NCI-H1417 (cell line): ENCODE measurements around the gene UBQLNL.

Experiments
- DNase-seq, 3 experiments: peaks; one replicate each; lab custom pipeline; 2025; lab: John Stamatoyannopoulos, UW

The UBQLNL gene

GRCh38 chr11:5507933-5508305 is 8.6 kb downstream of the UBQLNL start:
- no peak for DNase-seq

DNA sequence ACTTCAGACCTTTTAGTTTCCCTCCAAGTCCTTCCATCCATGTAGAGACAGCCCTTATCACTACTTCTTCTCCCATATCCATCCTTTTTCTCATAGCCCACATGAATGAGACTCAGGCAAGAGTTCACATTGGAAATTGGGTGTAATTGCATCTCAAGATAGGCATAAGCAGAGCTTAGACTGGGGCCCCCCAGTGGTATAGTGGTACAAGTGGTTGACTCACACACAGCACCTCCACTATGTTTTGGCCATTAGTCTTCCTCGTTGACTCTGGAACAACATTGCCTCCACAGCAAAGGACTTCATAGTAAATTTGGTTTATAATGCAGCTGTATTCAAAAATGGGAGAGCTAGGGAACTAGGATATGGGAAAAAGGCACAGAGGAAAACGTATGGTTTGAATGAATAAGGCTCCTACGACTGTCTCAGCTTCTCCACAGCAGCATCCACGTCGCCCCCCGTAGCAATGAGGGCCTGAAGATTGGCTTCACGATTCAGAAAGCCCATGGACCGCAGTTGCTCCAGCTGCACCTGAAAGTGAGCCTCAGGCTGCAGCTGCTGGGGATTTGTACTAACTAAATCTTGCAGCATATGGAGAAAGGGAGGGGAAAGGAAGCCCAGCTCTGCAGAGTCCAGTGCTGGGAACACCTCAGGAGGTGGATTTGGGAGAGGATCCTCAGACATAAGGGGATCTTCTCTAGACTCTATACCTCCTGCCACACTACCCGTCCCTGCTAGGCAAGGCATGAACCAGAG is 9.1 kb downstream of the UBQLNL start:
- no peak for DNase-seq

DNA sequence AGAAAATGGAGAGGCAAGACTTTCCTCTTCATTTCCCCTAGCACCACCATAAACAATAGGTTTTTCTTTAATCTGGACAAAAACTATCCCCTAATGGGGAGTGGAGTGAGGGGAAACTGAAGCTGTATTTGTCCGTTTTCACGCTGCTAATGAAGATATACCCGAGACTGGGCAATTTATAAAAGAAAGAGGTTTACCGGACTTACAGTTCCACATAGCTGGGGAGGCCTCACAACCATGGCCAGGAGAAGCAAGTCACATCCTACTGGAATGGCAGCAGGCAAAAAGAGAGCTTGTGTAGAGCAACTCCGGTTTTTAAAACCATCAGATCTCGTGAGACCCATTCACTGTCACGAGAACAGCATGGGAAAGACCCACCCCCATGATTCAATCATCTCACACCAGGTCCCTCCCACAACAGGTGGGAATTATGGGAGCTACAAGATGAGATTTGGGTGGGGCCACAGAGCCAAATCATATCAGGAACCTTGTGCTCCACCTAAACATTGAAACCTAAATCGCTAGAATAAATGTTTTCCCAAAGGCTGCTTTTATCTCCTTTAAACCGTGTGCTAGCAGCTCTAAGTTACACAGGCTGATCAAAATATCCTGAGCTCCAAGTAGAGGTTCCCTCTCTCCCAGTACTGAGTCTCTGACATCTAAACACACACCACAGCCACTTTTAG is 11.0 kb downstream of the UBQLNL start:
- DNase-seq: no peak

DNA sequence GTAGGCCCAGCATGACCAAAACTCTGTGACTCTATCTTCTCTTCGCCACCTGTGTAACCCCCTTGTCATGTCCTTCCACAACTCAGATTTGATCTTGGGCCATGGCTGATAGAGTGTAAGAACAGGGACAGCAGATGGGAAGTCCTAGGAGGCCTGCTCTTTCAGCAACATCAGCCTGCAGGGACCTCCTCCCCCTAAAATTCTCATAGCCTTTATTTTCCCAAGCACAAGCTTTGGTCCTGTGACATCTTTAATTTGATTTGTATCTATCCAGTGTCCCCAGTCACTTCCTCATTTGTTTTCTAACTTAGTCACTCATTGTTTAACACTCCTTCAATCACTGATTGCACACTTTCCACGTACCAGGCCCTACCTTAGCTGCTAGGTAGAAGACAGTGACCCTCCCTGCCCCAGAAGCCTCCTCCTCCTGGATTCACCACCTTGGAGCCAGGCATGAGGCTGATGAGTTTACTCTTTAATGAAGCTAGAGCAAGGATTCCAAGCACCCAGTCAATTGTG is 12.0 kb downstream of the UBQLNL start:
- DNase-seq: no peak

GRCh38 chr11:5500393-5500801 is 16.1 kb downstream of the UBQLNL start:
- DNase-seq: no peak

DNA sequence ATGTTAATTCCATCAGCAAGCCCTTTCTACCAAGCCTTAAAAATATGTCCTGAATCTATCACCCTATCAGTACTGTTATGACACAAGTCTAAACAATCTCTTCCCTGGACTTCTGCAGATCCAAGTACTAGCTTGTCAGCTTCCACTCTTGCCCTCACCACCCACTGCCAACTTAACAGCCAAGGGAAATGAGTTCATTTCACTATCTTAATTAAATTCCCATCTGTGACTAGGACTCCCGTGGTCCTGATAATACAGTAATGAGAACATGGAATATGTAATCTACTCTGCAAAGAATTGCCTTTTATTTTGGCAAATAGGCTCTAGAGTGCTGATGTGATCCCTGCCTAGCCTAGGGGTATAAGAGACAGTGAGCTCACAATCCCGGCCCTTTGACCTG is 16.8 kb downstream of the UBQLNL start:
- no peak for DNase-seq

DNA sequence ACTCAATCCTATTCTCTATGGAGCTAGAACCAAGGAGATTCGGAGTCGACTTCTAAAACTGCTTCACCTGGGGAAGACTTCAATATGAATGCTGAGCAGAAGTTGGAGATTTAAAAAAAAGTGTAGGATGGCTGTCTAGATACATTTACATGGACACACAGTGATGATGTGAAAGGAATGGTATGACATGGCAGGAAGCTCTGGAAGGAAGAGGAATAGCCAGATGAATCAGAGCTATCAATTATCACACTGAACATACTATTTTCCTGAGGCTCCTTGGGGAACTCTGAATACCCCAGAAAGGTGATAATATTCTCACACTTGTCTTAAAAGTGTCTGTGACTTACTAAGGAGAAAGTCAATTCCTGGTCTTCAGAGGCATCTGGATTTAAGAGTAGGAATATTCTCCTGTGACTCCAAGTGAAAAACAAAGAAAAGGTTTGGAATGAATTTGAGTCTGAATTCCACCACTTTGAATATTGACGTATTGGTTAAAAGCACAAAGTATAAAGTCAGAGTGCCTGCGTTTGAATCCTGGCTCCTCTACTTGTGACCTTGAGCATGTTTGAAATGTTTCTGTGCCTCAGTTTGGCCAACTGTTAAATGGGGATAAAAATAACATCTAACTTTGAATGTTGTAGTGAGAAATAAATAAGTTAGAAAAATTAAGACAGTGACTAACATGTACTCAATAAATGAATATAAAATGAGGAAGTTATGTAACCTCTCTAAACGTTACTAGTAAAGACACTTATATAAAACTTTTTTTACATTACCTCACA is 26.7 kb downstream of the UBQLNL start:
- no peak for DNase-seq

GRCh38 chr11:5488798-5489399 is 27.6 kb downstream of the UBQLNL start:
- DNase-seq: no peak

- no peak for DNase-seq
Measured at GRCh38 chr11:5488385-5488784, 28.1 kb downstream of the UBQLNL start, which contains the start of gene OR52D1. TSS of gene OR52D1 (plus strand) at chr11:5488685. CDS start at chr11:5488707, 22 bp downstream.

GRCh38 chr11:5486421-5486820 is 30.1 kb downstream of the UBQLNL start:
- DNase-seq: no peak

- no peak for DNase-seq
Measured at GRCh38 chr11:5486003-5486402, 30.5 kb downstream of the UBQLNL start.

- peak; percentile 17 to 51 (median 22) for DNase-seq
Measured at GRCh38 chr11:5476186-5476819, 40.2 kb downstream of the UBQLNL start.

GRCh38 chr11:5473921-5474320 is 42.6 kb downstream of the UBQLNL start:
- no peak for DNase-seq

GRCh38 chr11:5467527-5467926 is 49.0 kb downstream of the UBQLNL start:
- DNase-seq: peak in 1 of 3 experiments; percentile 25
